A549 treated with GW870086 at 1 μM for 4 hours (cell line): ENCODE measurements around the gene PXMP4. TPM values are rescaled to one million over a fixed set of nuclear protein-coding genes. Genes with fewer than 3 reads are reported as not detected.

Source experiments
- total RNA-seq: library from RNA; stranded (reverse); fragments of 200-300 nt; extraction: Qiagen RNA extraction; gene quantifications from 5 replicates; pipeline ENCODE4 v1.2.3, GENCODE V29; 2022; ENCODE audit warnings: low read depth

PXMP4 gene, protein sequence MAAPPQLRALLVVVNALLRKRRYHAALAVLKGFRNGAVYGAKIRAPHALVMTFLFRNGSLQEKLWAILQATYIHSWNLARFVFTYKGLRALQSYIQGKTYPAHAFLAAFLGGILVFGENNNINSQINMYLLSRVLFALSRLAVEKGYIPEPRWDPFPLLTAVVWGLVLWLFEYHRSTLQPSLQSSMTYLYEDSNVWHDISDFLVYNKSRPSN
- total RNA-seq = 4.9 to 6.8 TPM (median 5.4 TPM) in 5 replicates

DNA sequence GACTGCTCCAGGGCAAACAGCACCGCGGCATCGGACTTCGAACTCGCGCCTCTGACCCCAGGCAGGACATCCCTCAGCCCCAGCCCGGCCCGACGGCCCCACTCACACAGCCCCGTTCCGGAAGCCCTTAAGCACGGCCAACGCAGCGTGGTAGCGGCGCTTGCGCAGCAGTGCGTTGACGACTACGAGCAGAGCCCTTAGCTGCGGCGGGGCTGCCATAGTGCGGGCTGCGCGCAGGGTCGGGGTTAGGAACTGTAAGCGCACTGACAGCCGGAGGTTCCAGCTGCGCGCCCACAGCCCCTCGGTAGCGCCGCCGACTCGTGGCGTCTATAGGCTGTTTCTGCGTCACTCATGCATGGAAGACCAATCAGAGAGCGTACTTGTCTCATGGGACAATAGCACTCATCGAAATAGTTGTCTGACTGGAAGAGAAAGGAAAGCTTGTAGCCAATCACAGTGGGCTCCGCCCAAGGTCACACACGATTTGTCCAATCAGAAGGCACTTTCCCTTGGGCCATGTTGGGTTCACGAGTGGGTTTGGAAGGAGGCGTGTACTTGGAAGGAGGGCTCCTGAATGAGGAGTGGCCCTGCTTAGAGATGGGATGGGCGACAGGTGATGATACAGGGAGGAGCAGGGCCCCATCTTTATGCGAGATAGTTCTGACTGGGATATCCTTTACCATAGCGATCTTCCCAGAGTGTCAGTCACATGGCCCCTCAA, at the start of gene PXMP4:
Gene PXMP4, minus strand, starts transcription at position 322 of the 721 bp plus-strand sequence. Its CDS starts 103 bp downstream, at position 219.

GRCh38 chr20:33731693-33732165, 11.6 kb upstream of the PXMP4 start, which contains the start of gene ZNF341:
Gene ZNF341, plus strand, starts transcription at chr20:33731996. Its CDS starts 26 bp downstream, at chr20:33732022.

DNA sequence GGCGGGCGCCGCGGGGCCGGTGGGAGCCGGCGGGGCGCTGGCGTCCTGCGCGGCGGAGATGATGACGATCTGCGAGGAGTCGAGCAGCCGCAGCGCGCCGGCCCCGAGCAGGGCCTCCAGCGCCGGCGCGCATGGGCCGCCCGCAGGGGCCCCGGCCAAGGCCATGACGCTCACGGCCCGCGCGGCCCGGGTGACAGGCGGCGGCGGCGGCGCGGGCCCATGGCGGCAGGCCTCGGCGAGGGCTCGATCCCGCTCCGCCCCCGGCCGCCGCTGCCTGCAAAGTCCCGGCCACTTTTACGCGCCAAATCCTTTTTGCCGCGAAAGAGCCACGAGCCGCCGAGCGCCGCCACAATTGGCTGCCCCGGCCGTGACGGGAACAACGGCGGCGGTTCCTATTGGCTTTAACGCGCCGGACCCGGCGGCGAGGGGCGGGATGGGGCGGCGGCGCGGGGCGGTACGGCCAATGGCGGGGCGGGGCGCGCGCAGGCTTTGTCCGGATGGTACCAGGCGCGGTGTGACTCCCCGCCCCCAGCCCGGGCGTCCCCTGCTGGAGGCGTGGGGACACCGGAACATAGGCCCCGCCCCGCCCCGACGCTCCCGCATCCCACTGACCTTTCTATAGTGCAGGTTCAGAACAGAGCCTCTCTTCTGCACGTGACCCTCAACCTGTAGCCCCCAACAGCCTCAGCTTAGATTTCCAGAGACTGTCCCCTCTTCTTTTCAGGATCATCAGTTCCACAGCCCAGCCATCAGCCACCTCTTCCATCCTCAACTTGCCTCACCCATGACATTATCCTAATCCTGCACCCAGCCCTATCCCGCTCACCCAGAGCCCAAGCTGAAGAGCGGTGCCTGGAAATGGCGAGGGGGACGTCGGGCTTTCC, 33.8 kb downstream of the PXMP4 start, which contains the start of gene E2F1:
Gene E2F1, minus strand, starts transcription at position 286 of the 884 bp plus-strand sequence. Its CDS starts 121 bp downstream, at position 165.

GRCh38 chr20:33674294-33675135, 45.6 kb downstream of the PXMP4 start, which contains the start of gene NECAB3:
Gene NECAB3, minus strand, starts transcription at chr20:33674428. Its CDS starts 76 bp downstream, at chr20:33674352.

DNA sequence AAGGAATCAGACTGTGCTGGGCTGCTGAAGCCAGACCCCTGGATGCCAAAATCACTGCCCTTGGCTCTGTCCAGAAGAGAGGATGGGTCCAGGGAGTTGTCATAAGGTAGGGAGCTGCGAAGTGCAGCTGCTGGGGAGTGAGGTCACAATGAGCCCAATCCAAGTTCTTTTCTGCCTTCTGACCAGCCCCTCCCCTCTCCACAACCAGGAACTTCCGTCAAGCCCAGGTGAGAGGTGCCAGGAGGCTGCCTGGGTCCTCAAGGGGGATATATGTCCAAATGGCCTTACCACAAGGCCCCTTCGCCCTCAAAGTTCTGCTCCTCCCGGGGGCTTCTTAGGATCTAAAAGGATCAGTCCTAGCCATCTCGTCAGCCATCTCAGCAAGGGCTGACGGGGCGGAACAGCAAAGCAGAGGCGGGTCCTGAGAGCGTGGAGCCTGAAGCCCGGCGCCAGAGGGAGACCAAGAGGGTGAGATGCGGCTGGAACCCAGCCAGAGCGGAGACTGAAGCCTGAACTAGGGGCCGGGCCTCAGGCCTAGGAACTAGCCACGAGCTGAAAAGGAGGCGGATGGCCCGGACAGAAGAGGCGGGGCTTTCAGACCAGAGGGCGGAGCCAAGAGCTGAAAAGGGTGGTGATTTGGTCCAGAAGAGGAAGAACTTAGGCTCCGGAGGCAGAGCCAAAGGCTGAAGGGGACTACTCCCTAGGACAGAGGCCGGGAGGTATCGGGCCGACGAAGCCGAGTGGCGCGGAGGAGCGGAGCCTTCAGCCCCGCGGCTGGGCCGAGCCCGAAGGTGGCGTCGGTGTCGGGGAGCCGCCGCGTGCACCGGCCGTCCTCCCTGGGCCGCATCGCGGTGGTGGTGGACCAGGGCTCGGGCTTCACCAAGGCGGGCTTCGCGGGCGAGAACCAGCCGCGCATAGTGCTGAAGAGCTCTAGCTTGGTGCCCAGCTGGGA, 53.5 kb downstream of the PXMP4 start, which contains the start of gene ACTL10:
Gene ACTL10, plus strand, starts transcription at position 651 of the 952 bp plus-strand sequence. CDS start 555 bp downstream, outside the sequence.

DNA sequence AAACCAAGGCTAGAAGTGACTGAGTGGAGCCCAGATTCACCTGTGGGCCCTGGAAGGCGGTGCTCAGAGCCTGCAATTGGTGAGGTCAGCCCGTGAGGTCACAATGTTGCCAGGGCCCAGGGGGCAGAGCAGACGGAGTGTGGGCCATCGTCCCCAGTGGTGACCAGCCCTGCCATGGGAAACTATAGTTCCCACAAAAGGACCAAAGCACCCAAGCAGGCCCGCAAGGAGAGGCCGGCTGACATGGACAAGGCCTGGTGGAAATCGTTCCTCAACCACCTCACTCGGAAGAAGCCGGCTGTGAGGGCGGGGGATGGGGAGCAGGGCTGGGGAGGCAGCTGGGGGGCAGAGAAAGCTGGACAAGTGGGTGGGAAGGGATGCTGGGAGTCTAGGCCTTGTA, 57.9 kb downstream of the PXMP4 start, which contains the start of gene C20orf144:
Gene C20orf144, plus strand, starts transcription at position 156 of the 400 bp plus-strand sequence. Its CDS starts 19 bp downstream, at position 175.

Other genes starting within 250 kb of the PXMP4 start
- 3.9 to 6.7 TPM (median 5.9 TPM) in 5 replicates for gene CBFA2T2, start 230.2 kb downstream of the PXMP4 start, total RNA-seq
- 0.07 to 0.19 TPM (median 0.11 TPM) in 4 of 5 replicates, not detected in the other for gene C20orf144, start 58.0 kb downstream of the PXMP4 start, total RNA-seq
- gene ACTL10, start 53.4 kb downstream of the PXMP4 start, total RNA-seq = 0.06 to 0.07 TPM (median 0.06 TPM) in 3 of 5 replicates, not detected in the others
- 8.0 to 12.7 TPM (median 12.3 TPM) in 5 replicates for gene NECAB3, start 45.9 kb downstream of the PXMP4 start, total RNA-seq
- gene E2F1, start 33.9 kb downstream of the PXMP4 start, total RNA-seq = 21.9 to 27.7 TPM (median 25.6 TPM) in 5 replicates
- 2.8 to 4.1 TPM (median 3.3 TPM) in 5 replicates for gene ZNF341, start 11.7 kb upstream of the PXMP4 start, total RNA-seq
- 145 to 159 TPM (median 155 TPM) in 5 replicates for gene CHMP4B, start 91.0 kb upstream of the PXMP4 start, total RNA-seq